ENCODE measurements around the gene PRPF40B. TPM values are rescaled to one million over a fixed set of nuclear protein-coding genes. Genes with fewer than 3 reads are reported as not detected.

The PRPF40B gene
- total RNA-seq, 1 experiment from 2014 or later = 6.5 TPM

DNA sequence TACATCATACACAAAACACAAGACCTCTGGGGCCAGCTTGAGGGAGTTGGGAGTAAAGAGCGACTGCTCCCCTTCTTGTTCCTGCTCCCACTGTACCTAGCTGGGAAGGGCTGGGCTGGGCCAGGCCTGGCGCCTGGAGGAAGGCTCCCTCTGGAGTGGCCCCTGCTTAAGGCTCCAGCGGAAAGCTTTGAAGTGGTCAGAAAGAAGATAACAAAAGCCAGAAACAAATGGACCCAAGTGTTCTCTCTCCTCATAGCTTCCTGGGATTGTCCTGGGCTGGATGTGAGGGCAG lies 25.3 kb downstream of the PRPF40B start:
- H3K27me3 ChIP-seq (replicated peaks) = no peaks in the 10 kb centered on the region
- no peak overlapping the region for H3K27ac ChIP-seq
- peaks cover 77% of the 10 kb centered on the region for H3K36me3 ChIP-seq
- H3K9me3 ChIP-seq (replicated peaks) = no peaks in the 10 kb centered on the region
- peaks cover 22% of the 10 kb centered on the region for H3K4me1 ChIP-seq (replicated peaks)
- H3K4me3 ChIP-seq = no peak overlapping the region
- DNase-seq (ENCODE audit: low read depth in 1 of 2, low spot score in 2 of 2) = no peak

DNA sequence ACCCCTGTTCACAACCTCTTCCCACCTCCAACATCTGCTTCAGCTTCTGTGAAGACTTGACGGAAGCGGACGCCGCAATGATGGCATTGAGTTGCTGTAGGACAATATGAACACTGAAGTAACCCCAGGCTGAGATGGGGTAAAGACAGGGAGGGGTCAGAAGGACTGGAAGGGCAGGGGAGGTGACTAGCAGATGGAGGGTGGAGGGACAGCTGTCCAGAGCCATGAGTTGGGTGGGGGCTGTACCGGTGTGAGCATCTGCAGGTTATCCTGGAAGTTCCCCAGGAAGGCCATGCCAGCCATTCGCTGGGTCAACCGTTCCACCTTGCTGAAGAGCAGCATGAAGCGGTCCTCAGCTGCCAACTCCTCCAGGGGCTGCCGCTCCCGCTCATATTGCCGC lies 26.1 kb downstream of the PRPF40B start:
- Histone ChIP-seq H3K36me3 (peaks cover 70% of the 10 kb centered on the region), H3K4me1 (replicated peaks) (peaks cover 22% of the 10 kb centered on the region), H3K4me3 (no peak overlapping the region), H3K9me3 (replicated peaks) (no peaks in the 10 kb centered on the region), H3K27ac (no peak overlapping the region), H3K27me3 (replicated peaks) (no peaks in the 10 kb centered on the region)
- DNase-seq (ENCODE audit: low read depth in 1 of 2, low spot score in 2 of 2) = no peak

DNA sequence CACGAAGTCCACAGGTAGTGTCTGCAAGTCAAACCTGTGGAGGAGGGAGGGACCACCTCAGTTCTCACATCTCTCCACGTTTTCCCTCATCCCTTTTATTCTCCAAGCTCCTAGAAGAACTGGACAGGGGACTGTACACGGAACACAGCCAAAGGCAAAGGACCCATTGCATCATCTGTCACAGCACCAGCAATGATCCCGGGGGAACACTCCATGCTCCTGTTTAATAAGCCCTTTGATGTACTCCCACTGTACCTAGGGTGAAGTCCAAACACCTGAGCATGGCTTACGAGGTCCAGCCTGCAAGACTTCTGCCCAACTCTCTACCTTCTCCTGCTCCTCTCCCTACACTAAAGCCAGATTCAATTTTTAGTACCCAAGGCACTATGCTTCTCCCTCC lies 26.5 kb downstream of the PRPF40B start:
- no peaks in the 10 kb centered on the region for H3K9me3 ChIP-seq (replicated peaks)
- H3K36me3 ChIP-seq = peaks cover 70% of the 10 kb centered on the region
- peaks cover 22% of the 10 kb centered on the region for H3K4me1 ChIP-seq (replicated peaks)
- DNase-seq (ENCODE audit: low read depth in 1 of 2, low spot score in 2 of 2) = no peak
- no peaks in the 10 kb centered on the region for H3K27me3 ChIP-seq (replicated peaks)
- no peak overlapping the region for H3K27ac ChIP-seq
- no peak overlapping the region for H3K4me3 ChIP-seq

DNA sequence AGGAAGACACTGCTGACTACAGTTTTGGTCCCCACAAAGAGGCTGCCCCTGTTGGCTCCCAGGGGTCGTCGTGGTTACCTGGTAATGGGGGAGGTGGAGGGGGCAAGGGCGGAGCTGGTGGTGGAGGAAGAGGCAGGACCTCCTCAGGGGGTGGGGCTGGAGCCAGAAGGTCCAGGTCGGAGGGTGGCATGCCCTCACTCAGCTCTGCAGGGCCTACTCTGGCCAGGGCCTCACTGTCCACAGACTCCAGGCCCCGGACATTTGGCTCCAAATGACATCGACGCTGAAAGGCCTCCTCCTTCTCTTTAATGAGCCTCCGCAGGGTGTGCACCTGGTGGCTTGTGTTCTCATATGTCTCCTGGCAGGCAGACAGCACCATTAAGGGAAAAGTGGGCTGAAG lies 28.5 kb downstream of the PRPF40B start:
- no peak overlapping the region for H3K4me3 ChIP-seq
- H3K36me3 ChIP-seq = peaks cover 55% of the 10 kb centered on the region
- H3K27me3 ChIP-seq (replicated peaks) = no peaks in the 10 kb centered on the region

DNA sequence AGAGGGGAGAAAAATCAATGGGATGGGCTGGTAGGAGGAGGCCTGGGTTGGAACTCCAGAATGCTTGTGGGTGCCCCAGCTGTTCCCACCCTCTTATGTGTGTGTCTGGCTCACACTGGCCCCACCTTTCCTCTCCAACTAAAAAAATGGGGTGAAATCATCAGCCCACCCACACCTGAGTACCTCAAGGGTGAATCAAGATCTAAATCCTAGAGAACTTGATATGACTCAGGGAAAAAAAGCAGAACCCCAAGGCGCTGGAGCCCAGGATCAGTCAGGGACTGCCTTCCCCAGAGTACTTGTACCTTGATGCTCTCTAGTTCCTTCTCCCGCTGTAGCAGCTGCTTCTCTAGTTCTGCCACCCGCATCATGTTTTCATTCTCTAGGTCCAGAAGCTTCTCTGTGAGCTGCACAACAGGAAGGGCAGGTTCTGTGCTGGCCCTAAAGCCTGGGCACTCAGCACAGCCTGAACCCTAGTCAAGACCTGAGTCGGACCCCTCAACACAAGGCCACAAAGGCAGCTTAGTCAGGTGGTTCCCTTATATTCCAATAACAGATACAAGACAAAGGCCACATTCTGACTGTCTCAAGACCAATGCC lies 29.7 kb downstream of the PRPF40B start:
- H3K27ac ChIP-seq = no peak overlapping the region
- H3K4me1 ChIP-seq (replicated peaks) = peaks cover 8% of the 10 kb centered on the region; the same call in 1 of the 2 replicates
- no peak overlapping the region for H3K4me3 ChIP-seq
- H3K27me3 ChIP-seq (replicated peaks) = no peaks in the 10 kb centered on the region
- H3K9me3 ChIP-seq (replicated peaks) = no peaks in the 10 kb centered on the region
- no peak for DNase-seq (ENCODE audit: low read depth in 1 of 2, low spot score in 2 of 2)
- H3K36me3 ChIP-seq = peaks cover 52% of the 10 kb centered on the region

More for the DNA sequence above, 28.5 kb downstream of the PRPF40B start:
- Histone ChIP-seq H3K9me3 (replicated peaks) (no peaks in the 10 kb centered on the region), H3K27ac (no peak overlapping the region), H3K4me1 (replicated peaks) (peaks cover 19% of the 10 kb centered on the region)
- DNase-seq (ENCODE audit: low read depth in 1 of 2, low spot score in 2 of 2) = no peak

DNA sequence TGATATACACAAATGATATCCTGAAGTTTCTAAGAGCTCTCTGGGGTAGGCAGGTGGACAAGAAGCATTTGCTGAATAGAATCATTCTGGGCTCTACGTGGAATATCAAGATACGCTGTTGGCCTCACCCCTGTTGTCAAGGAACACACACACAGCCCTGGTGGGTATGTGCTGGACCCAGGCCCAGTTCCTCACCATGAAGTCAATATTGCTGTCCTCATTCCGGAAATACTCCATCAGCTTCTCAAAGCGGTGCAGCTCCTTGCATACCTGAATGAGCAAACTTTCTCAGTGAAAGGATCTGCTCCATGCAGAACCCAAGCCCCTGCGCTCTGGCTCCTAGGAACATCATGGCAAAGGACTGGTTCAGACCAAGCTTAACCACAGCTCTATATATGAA lies 31.4 kb downstream of the PRPF40B start:
- H3K4me1 ChIP-seq (replicated peaks) = no peaks in the 10 kb centered on the region
- no peaks in the 10 kb centered on the region for H3K27me3 ChIP-seq (replicated peaks)
- no peak overlapping the region for H3K27ac ChIP-seq
- H3K9me3 ChIP-seq (replicated peaks) = no peaks in the 10 kb centered on the region
- no peak overlapping the region for H3K4me3 ChIP-seq
- H3K36me3 ChIP-seq = peaks cover 39% of the 10 kb centered on the region
- no peak for DNase-seq (ENCODE audit: low read depth in 1 of 2, low spot score in 2 of 2)

DNA sequence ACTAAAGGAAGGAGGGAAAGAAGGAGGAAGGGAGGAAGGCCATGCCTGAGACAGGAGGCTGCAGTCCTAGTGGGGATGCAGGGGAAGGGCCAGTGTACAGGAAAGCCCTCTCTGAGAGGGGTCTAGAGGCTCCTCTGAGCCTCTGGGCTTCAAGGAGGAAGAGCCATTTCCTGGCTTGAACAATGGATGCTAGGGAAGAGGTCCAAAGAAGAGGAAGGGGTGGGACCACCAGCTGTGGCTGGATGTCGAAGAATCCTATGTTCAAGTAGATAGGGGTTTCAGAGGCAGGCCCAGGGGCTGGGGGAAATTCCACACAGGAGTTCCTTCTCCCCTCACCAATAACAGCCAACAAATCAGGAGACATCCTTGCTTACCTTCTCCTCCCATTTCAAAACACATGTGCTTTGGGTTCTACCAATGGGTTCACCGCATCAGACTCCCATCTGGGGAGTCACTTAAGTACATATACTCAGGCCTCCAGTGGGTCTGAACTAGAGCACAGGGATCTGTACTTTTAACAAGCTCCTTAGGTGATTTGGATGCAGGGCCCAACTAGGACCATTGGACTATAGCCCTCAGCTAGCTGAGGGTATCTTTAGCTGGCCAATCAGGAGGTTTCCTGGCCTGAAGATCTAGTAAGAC lies 32.4 kb downstream of the PRPF40B start:
- Histone ChIP-seq H3K4me1 (replicated peaks) (no peaks in the 10 kb centered on the region), H3K4me3 (no peak overlapping the region), H3K9me3 (replicated peaks) (no peaks in the 10 kb centered on the region), H3K27ac (no peak overlapping the region), H3K27me3 (replicated peaks) (no peaks in the 10 kb centered on the region), H3K36me3 (peaks cover 30% of the 10 kb centered on the region)
- no peak for DNase-seq (ENCODE audit: low read depth in 1 of 2, low spot score in 2 of 2)

DNA sequence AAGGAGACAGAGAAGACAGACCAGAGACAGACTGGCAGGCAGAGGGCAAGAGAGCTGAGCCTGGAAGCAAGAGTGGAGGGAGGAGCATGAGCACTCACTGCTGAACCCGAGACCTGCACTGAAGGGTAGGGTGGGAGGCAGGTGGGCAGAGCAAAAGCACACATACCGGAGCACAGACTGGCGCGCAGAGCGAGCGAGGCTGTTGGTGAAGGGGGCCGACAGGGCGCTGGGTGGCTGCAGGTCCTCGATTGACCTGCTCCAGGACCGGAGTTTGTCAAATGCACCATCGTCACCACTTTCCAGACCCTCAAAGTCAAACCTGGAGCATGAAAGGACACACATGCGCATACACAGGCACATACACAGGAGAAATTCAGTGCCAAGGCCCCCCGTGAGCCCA lies 34.9 kb downstream of the PRPF40B start:
- Histone ChIP-seq H3K27ac (no peak overlapping the region), H3K9me3 (replicated peaks) (no peaks in the 10 kb centered on the region), H3K4me1 (replicated peaks) (peaks cover 9% of the 10 kb centered on the region), H3K4me3 (no peak overlapping the region), H3K27me3 (replicated peaks) (no peaks in the 10 kb centered on the region), H3K36me3 (peaks cover 28% of the 10 kb centered on the region)
- no peak for DNase-seq (ENCODE audit: low read depth in 1 of 2, low spot score in 2 of 2)

DNA sequence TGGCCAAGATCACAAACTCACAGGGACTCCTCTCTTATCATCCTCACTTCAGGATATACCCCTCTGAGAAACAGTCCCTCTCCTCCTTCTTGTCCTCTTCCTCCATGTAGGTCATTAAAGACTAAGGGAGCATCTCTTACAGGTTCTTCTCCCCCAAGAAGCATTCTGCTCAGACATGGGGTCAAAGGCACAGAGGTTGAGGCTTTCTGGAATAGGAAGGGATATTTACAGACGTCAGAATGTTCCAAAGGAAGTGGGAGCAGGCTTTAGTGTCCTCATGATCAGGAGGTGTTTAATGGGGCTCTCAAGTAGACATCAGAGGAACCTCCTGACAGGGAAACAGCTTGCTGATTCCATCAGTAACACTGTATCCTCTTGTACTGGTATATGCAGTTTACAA lies 36.4 kb downstream of the PRPF40B start:
- H3K27ac ChIP-seq = no peak overlapping the region
- H3K9me3 ChIP-seq (replicated peaks) = no peaks in the 10 kb centered on the region
- no peak overlapping the region for H3K4me3 ChIP-seq
- H3K27me3 ChIP-seq (replicated peaks) = no peaks in the 10 kb centered on the region
- H3K36me3 ChIP-seq = peaks cover 26% of the 10 kb centered on the region
- peaks cover 21% of the 10 kb centered on the region for H3K4me1 ChIP-seq (replicated peaks)
- no peak for DNase-seq (ENCODE audit: low read depth in 1 of 2, low spot score in 2 of 2)

DNA sequence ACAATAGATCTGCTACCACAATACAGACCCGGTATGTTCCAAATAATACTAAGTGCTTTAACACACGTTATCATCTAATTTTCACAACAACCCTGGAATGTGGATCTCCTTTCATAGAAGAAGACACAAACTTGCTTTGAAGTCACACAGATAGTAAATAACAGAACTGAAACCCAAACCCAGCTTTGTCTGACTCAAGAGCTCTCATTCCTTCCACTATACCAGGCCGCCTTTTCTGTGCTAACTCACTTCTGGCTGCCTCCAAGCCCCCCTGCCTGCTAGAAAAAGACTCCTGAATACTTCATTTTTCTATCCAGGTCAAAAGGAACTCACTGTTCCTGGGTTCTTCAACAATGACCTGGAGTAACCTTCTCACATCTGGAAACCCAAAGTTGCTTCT lies 37.8 kb downstream of the PRPF40B start:
- Histone ChIP-seq H3K4me1 (replicated peaks) (peaks cover 22% of the 10 kb centered on the region), H3K27me3 (replicated peaks) (no peaks in the 10 kb centered on the region), H3K27ac (no peak overlapping the region), H3K36me3 (peaks cover 26% of the 10 kb centered on the region), H3K4me3 (no peak overlapping the region), H3K9me3 (replicated peaks) (no peaks in the 10 kb centered on the region)
- DNase-seq (ENCODE audit: low read depth in 1 of 2, low spot score in 2 of 2) = no peak

DNA sequence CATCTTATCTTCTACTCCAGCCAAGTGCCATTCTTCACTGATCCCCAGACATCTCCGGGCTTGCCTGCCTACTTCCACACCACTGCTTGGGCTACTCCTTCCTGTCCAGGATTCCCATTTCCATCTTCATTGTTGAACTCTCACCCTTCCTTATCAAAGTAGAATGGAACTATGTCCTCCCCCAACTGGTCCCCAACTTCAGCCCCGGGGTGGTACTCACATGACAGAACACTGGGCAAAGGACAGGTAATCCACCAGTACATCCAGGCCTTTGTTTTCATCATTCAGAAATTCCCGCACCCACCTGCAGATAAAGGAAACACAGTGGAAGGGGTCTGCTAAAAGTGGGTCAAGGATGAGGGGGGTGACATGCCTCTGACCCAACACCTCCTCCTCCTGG lies 38.4 kb downstream of the PRPF40B start:
- Histone ChIP-seq H3K27me3 (replicated peaks) (no peaks in the 10 kb centered on the region), H3K4me3 (no peak overlapping the region), H3K4me1 (replicated peaks) (peaks cover 22% of the 10 kb centered on the region), H3K9me3 (replicated peaks) (no peaks in the 10 kb centered on the region), H3K27ac (no peak overlapping the region), H3K36me3 (peaks cover 24% of the 10 kb centered on the region)
- no peak for DNase-seq (ENCODE audit: low read depth in 1 of 2, low spot score in 2 of 2)

DNA sequence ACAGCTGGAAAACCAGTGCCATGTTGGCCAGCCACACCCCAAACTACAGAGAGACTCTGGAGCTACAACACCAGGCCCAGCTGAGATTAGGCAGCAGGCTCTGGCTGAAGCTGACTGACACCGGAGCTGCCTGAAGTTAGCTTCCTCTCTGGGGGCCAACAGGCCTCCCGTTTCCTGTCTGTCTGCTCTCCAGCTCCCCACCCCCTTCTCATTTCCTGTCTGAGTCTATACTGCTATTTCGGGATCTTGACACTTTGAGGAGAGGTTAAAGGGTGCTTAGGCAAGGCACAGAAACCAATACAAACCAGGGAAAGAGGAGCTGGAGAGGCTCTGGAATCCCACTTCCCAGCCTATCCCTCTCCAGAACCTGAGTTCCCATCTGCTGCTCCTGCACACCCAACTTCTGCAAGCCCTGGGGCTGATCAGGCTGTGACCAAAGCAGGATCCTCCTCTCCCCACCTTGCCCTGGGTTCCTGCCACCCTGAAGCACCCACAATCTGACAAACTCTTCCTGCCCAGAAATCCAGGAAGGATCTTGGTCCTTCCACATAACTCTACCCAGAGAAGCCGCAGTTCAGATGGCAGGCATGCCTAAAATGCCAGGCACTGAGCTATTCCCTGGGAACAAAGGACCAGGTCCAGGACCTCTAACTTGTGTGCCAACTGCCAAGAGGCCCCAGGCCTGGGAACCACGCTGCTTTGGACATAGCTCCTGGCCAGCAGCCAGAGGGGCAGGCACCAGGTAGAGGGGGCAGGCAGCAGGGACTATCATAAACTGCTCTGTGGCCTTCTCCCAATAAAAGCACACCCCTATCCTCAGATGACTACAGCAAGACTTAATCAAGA lies 39.9 kb downstream of the PRPF40B start:
- peaks cover 22% of the 10 kb centered on the region for H3K4me1 ChIP-seq (replicated peaks)
- no peaks in the 10 kb centered on the region for H3K27me3 ChIP-seq (replicated peaks)
- peaks cover 16% of the 10 kb centered on the region for H3K36me3 ChIP-seq
- H3K27ac ChIP-seq = peak overlapping the region; percentile 53
- DNase-seq (ENCODE audit: low read depth in 1 of 2, low spot score in 2 of 2) = peak; percentile 71 to 74
- no peaks in the 10 kb centered on the region for H3K9me3 ChIP-seq (replicated peaks)
- no peak overlapping the region for H3K4me3 ChIP-seq

DNA sequence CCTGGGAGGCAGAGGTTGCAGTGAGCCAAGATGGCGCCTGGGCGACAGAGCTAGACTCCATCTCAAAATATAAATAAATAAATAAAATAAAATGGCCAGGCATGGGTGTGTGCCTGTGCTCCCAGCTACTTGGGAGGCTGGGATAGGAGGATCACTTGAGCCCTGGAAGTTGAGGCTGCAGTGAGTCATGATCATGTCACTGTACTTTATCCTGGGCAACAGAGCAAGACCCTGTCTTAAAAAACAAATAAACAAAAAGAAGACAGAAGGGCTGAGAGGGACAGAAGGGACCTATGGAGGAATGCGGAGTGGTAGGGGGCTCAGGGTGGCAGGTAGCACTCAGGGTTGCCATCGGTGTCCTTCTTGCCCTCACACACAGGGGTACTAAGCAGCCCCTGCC lies 40.8 kb downstream of the PRPF40B start:
- DNase-seq (ENCODE audit: low read depth in 1 of 2, low spot score in 2 of 2) = no peak
- Histone ChIP-seq H3K4me1 (replicated peaks) (peaks cover 22% of the 10 kb centered on the region), H3K4me3 (no peak overlapping the region), H3K36me3 (peaks cover 15% of the 10 kb centered on the region), H3K9me3 (replicated peaks) (no peaks in the 10 kb centered on the region), H3K27me3 (replicated peaks) (no peaks in the 10 kb centered on the region), H3K27ac (no peak overlapping the region; the same call in 1 of the 2 replicates)

DNA sequence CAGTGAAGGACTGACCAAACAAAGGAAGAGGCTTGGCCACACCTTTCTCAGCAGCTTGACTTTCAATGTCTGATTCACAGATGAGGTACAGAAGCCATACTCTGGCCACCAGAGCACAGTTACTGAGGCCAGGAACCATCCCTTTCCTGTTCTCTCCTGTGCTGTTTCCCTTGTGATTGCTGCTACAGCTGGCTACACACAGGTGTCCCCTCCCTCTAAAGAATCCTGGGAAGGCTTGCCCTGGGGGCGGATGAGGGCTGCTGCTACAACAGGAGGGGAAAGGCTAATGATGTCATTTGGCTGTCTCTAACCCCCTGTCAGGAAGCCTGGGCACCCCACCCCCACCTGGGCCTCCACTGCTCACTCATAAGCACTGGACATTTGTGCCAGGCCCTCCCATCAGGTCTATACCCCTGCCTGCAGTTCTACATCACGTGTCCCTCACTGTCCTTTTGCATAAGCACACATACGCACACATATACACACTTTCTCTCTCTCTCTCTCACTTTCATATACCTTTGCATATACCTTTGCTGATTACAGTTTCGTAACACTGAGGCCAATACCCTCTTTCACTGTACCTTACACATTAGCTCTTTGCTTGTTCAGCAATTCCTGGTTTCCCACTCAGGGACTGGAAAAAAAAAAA lies 41.4 kb downstream of the PRPF40B start:
- Histone ChIP-seq H3K27me3 (replicated peaks) (no peaks in the 10 kb centered on the region), H3K9me3 (replicated peaks) (no peaks in the 10 kb centered on the region), H3K4me3 (no peak overlapping the region), H3K36me3 (peaks cover 15% of the 10 kb centered on the region), H3K27ac (no peak overlapping the region; the same call in 1 of the 2 replicates), H3K4me1 (replicated peaks) (peaks cover 22% of the 10 kb centered on the region)
- DNase-seq (ENCODE audit: low read depth in 1 of 2, low spot score in 2 of 2) = no peak
